KMS-11 (cell line): ENCODE measurements around the gene NOS1AP.
"Not testable (repeated sequence)": the region's sequence is repeated elsewhere in the genome, so short reads cannot be mapped to it uniquely, and the experiment has no call there.

Source experiments
- H2AFZ ChIP-seq: fragments of 200-600 bp; sonication (generic); 2 replicates; pipeline ENCODE4 v1.6.1; 2016; ENCODE audit warnings: antibody characterized with exemption, mixed run types, low read depth
- H3K27ac ChIP-seq: fragments of 200-600 bp; sonication (generic); 2 replicates; pipeline ENCODE4 v1.6.1; 2016; ENCODE audit warnings: mild to moderate bottlenecking, mixed run types
- H3K27me3 ChIP-seq: fragments of 200-600 bp; sonication (generic); 2 replicates; pipeline ENCODE4 v1.6.1; 2017; ENCODE audit warnings: mild to moderate bottlenecking, low read depth, mixed run types, moderate library complexity; ENCODE audit not compliant: insufficient read depth
- H3K36me3 ChIP-seq: fragments of 200-600 bp; sonication (generic); 2 replicates; pipeline ENCODE4 v1.6.1; 2017; ENCODE audit warnings: mild to moderate bottlenecking, mixed run types; ENCODE audit not compliant: insufficient read depth
- H3K4me1 ChIP-seq: fragments of 200-600 bp; sonication (generic); 2 replicates; pipeline ENCODE4 v1.6.1; 2016; ENCODE audit warnings: mild to moderate bottlenecking, low read depth, mixed run types; ENCODE audit not compliant: poor library complexity, severe bottlenecking
- H3K4me2 ChIP-seq: fragments of 200-600 bp; sonication (generic); 2 replicates; pipeline ENCODE4 v1.7.0; 2016; ENCODE audit warnings: mild to moderate bottlenecking, mixed run types
- H3K4me3 ChIP-seq: fragments of 200-600 bp; sonication (generic); IDR thresholded peaks from 2 replicates; pipeline ENCODE4 v1.6.1; 2017; ENCODE audit warnings: low read depth, low read length, mixed read lengths; ENCODE audit not compliant: insufficient read depth
- H3K79me2 ChIP-seq: fragments of 200-600 bp; sonication (generic); 2 replicates; pipeline ENCODE4 v1.6.1; 2016; ENCODE audit warnings: low read depth, mixed run types; ENCODE audit not compliant: insufficient read depth
- H3K9ac ChIP-seq: fragments of 200-600 bp; sonication (generic); 2 replicates; pipeline ENCODE4 v1.6.1; 2016; ENCODE audit warnings: mild to moderate bottlenecking, mixed run types
- H4K20me1 ChIP-seq: fragments of 200-600 bp; sonication (generic); 2 replicates; pipeline ENCODE4 v1.6.1; 2016; ENCODE audit warnings: mild to moderate bottlenecking, mixed run types; ENCODE audit not compliant: insufficient read depth
- CTCF ChIP-seq: fragments of 200-600 bp; sonication (generic); conservative IDR thresholded peaks from 2 replicates; pipeline ENCODE4 v1.6.1; 2017; ENCODE audit warnings: low read depth, mild to moderate bottlenecking, antibody characterized with exemption, low read length, moderate library complexity, mixed read lengths

The NOS1AP gene

GRCh38 chr1:162196387-162196786 lies 126.9 kb downstream of the NOS1AP start:
- peaks cover 14% of the 10 kb centered on the region for H3K4me1 ChIP-seq
- H3K79me2 ChIP-seq = no peaks in the 10 kb centered on the region

GRCh38 chr1:162197041-162197531 lies 127.6 kb downstream of the NOS1AP start:
- H3K4me3 ChIP-seq = no peak overlapping the region
- H3K36me3 ChIP-seq = no peaks in the 10 kb centered on the region
- TF ChIP-seq CTCF = no peak
- H3K27me3 ChIP-seq = no peaks in the 10 kb centered on the region
- H4K20me1 ChIP-seq = no peaks in the 10 kb centered on the region
- H3K4me2 ChIP-seq = no peak overlapping the region
- no peak overlapping the region for H2AFZ ChIP-seq
- no peaks in the 10 kb centered on the region for H3K79me2 ChIP-seq
- no peak overlapping the region for H3K27ac ChIP-seq
- no peak overlapping the region for H3K9ac ChIP-seq
- peaks cover 7% of the 10 kb centered on the region for H3K4me1 ChIP-seq

More at GRCh38 chr1:162196387-162196786, 126.9 kb downstream of the NOS1AP start:
- Histone ChIP-seq H3K27ac (no peak overlapping the region), H3K36me3 (no peaks in the 10 kb centered on the region), H3K9ac (no peak overlapping the region), H3K27me3 (no peaks in the 10 kb centered on the region), H4K20me1 (no peaks in the 10 kb centered on the region), H2AFZ (no peak overlapping the region), H3K4me2 (no peak overlapping the region), H3K4me3 (no peak overlapping the region)
- no peak for TF ChIP-seq CTCF

GRCh38 chr1:162197615-162198421 lies 128.3 kb downstream of the NOS1AP start:
- TF ChIP-seq CTCF = no peak

GRCh38 chr1:162200096-162200847 lies 130.8 kb downstream of the NOS1AP start:
- Histone ChIP-seq H3K27me3 (no peaks in the 10 kb centered on the region), H3K27ac (no peak overlapping the region), H3K4me3 (no peak overlapping the region)

More at GRCh38 chr1:162197615-162198421, 128.3 kb downstream of the NOS1AP start:
- Histone ChIP-seq H2AFZ (no peak overlapping the region), H3K36me3 (no peaks in the 10 kb centered on the region), H3K79me2 (no peaks in the 10 kb centered on the region), H3K4me3 (no peak overlapping the region), H4K20me1 (no peaks in the 10 kb centered on the region), H3K4me1 (no peaks in the 10 kb centered on the region), H3K27me3 (no peaks in the 10 kb centered on the region), H3K27ac (no peak overlapping the region), H3K9ac (no peak overlapping the region), H3K4me2 (no peak overlapping the region)

GRCh38 chr1:162201062-162201461 lies 131.6 kb downstream of the NOS1AP start:
- H3K9ac ChIP-seq, H3K79me2 ChIP-seq, H3K27ac ChIP-seq, H3K4me2 ChIP-seq, H3K36me3 ChIP-seq, H4K20me1 ChIP-seq, H3K4me1 ChIP-seq, H3K27me3 ChIP-seq, H2AFZ ChIP-seq, H3K4me3 ChIP-seq: not testable (repeated sequence)

More at GRCh38 chr1:162200096-162200847, 130.8 kb downstream of the NOS1AP start:
- Histone ChIP-seq H3K36me3 (no peaks in the 10 kb centered on the region), H3K79me2 (no peaks in the 10 kb centered on the region), H3K4me1 (no peaks in the 10 kb centered on the region), H2AFZ (no peak overlapping the region), H3K9ac (no peak overlapping the region), H4K20me1 (no peaks in the 10 kb centered on the region), H3K4me2 (no peak overlapping the region)
- TF ChIP-seq CTCF = no peak
